Endodermal cell (in vitro differentiated cells): ENCODE measurements around the gene SEZ6L. TPM values are rescaled to one million over a fixed set of nuclear protein-coding genes. Genes with fewer than 3 reads are reported as not detected.

Experiments
- DNase-seq: peaks from one replicate; pipeline ENCODE4 v3.0.0-alpha.2; 2017
- H3K27ac ChIP-seq: 2 replicates; pipeline ENCODE4 v1.5.1; 2013; ENCODE audit warnings: mild to moderate bottlenecking, low read depth, low read length, moderate library complexity
- H3K27me3 ChIP-seq: 2 replicates; pipeline ENCODE4 v1.6.1; 2013; ENCODE audit warnings: mild to moderate bottlenecking, low read length, moderate library complexity; ENCODE audit not compliant: insufficient read depth, control insufficient read depth, poor library complexity, severe bottlenecking
- H3K36me3 ChIP-seq: 2 replicates; pipeline ENCODE4 v1.7.0; 2013; ENCODE audit warnings: mild to moderate bottlenecking, low read length, moderate library complexity; ENCODE audit not compliant: control insufficient read depth, insufficient read depth
- H3K4me1 ChIP-seq: one replicate; pipeline ENCODE4 v1.7.0; 2013; ENCODE audit warnings: low read length; ENCODE audit not compliant: control insufficient read depth, insufficient read depth
- H3K4me3 ChIP-seq: 2 replicates; pipeline ENCODE4 v1.5.1; 2013; ENCODE audit warnings: mild to moderate bottlenecking, low read length, moderate library complexity
- H3K9ac ChIP-seq: 2 replicates; pipeline ENCODE4 v1.6.1; 2013; ENCODE audit warnings: mild to moderate bottlenecking, low read length, moderate library complexity; ENCODE audit not compliant: poor library complexity, severe bottlenecking; ENCODE audit errors: extremely low read depth
- H3K9me3 ChIP-seq: 2 replicates; pipeline ENCODE4 v1.6.1; 2013; ENCODE audit warnings: mild to moderate bottlenecking, low read length, moderate library complexity; ENCODE audit not compliant: control insufficient read depth
- H3K27ac Mint-ChIP-seq: 2 replicates; pipeline ENCODE4 v1.8.0; 2020; ENCODE audit warnings: mixed read lengths
- H3K27me3 Mint-ChIP-seq: 2 replicates; pipeline ENCODE4 v1.8.0; 2021; ENCODE audit warnings: mild to moderate bottlenecking, mixed read lengths; ENCODE audit not compliant: insufficient read depth
- H3K36me3 Mint-ChIP-seq: 2 replicates; pipeline ENCODE4 v1.8.0; 2020; ENCODE audit warnings: low read depth, mixed read lengths
- H3K4me1 Mint-ChIP-seq: 2 replicates; pipeline ENCODE4 v1.8.0; 2020; ENCODE audit warnings: mixed read lengths
- H3K4me3 Mint-ChIP-seq: 2 replicates; pipeline ENCODE4 v1.8.0; 2020; ENCODE audit warnings: mild to moderate bottlenecking, moderate library complexity, mixed read lengths
- H3K9me3 Mint-ChIP-seq: 2 replicates; pipeline ENCODE4 v1.8.0; 2020; ENCODE audit warnings: mild to moderate bottlenecking, mixed read lengths
- WGBS, 2 experiments: methylation state at CpG; one replicate each; pipeline versions ENCODE4 v1.1.5 to v1.1.7; 2013; ENCODE audit warnings: missing lambda C conversion rate in 2 of 2, mixed read lengths in 1 of 2; ENCODE audit not compliant: insufficient coverage in 1 of 2, insufficient read length in 1 of 2; 5-methylcytosine and 5-hydroxymethylcytosine counted together
- total RNA-seq, 2 donors: library from RNA; stranded (reverse); fragmentation: NEBNext Ultra II Directional in 1 of 2; extraction: Animal tissue kit (Norgen Biotek cat#: 25700) in 1 of 2; gene quantifications; 2 replicates in 1 of 2; 3 replicates in 1 of 2; pipeline ENCODE4 v1.2.1, GENCODE V29; 2021
- TF ChIP-seq, protein P1 (sequence below): fragments of 200-600 bp; sonication (generic); conservative IDR thresholded peaks from 2 replicates; pipeline ENCODE4 v1.5.0; 2021; ENCODE audit warnings: antibody characterized with exemption, mild to moderate bottlenecking

The SEZ6L gene
- total RNA-seq, 2 donors from 2014 or later = 32.1 to 39.4 TPM

DNA sequence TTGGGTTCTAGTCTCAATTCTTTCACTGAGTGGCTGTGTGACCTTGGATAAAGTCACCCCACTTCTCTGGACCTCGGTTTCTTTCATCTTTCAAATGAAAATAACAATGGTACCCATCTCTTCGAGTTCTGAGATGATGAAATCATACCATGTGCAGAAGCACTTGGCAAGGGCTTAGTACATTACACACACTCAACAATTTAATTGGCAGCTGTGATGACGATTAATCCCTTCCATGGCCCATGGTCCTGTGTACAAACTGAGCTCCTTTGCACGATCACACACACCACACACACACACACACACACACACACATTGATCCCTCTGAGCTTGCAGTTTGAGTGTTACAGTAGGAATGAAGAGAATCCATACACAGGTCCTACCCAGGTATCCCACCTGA, 156.4 kb downstream of the SEZ6L start:
- WGBS, 2 experiments = 80 to 91% methylated on average over 2 to 4 of the region's 4 CpGs
- TF ChIP-seq, protein P1, sequence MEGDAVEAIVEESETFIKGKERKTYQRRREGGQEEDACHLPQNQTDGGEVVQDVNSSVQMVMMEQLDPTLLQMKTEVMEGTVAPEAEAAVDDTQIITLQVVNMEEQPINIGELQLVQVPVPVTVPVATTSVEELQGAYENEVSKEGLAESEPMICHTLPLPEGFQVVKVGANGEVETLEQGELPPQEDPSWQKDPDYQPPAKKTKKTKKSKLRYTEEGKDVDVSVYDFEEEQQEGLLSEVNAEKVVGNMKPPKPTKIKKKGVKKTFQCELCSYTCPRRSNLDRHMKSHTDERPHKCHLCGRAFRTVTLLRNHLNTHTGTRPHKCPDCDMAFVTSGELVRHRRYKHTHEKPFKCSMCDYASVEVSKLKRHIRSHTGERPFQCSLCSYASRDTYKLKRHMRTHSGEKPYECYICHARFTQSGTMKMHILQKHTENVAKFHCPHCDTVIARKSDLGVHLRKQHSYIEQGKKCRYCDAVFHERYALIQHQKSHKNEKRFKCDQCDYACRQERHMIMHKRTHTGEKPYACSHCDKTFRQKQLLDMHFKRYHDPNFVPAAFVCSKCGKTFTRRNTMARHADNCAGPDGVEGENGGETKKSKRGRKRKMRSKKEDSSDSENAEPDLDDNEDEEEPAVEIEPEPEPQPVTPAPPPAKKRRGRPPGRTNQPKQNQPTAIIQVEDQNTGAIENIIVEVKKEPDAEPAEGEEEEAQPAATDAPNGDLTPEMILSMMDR = no peak
- Histone ChIP-seq H3K27me3 (no peaks in the 10 kb centered on the region), H3K27ac (no peak overlapping the region), H3K4me3 (no peak overlapping the region), H3K9ac (no peak overlapping the region), H3K9me3 (no peaks in the 10 kb centered on the region), H3K36me3 (no peaks in the 10 kb centered on the region), H3K4me1 (no peaks in the 10 kb centered on the region)
- H3K36me3 Mint-ChIP-seq = peaks cover 2% of the 10 kb centered on the region
- no peaks in the 10 kb centered on the region for H3K27me3 Mint-ChIP-seq
- DNase-seq = no peak
- H3K4me3 Mint-ChIP-seq = no peak overlapping the region
- H3K27ac Mint-ChIP-seq = no peak overlapping the region
- H3K4me1 Mint-ChIP-seq = no peaks in the 10 kb centered on the region
- H3K9me3 Mint-ChIP-seq = no peaks in the 10 kb centered on the region

DNA sequence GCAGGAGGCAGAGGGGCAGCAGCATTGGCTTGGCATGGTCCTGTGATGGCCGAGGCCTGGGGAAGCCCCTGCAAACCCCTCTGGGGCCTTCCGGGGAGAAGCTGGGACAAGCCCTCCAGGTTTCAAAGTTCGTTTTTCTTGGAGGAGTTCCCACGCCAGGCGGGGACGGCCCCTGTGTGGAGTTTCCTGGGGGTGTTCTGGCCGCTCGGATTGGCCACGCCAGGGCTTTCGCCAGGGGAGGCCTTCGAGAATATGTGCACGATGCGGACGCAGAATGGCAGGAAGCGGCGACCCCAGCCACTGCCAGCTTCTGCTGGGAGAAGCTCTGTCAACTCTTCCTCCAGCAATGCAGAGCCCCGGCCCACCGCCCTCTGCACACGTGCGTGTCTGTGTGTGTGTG, 157.5 kb downstream of the SEZ6L start:
- Mint-ChIP-seq H3K27me3 (no peaks in the 10 kb centered on the region), H3K36me3 (peaks cover 2% of the 10 kb centered on the region), H3K4me1 (no peaks in the 10 kb centered on the region), H3K9me3 (no peaks in the 10 kb centered on the region), H3K27ac (no peak overlapping the region), H3K4me3 (no peak overlapping the region)
- TF ChIP-seq, protein P1 = no peak
- H3K27ac ChIP-seq = no peak overlapping the region
- H3K4me3 ChIP-seq = no peak overlapping the region
- WGBS, 2 experiments = 88 to 92% methylated on average over 7 to 16 of the region's 20 CpGs
- H3K27me3 ChIP-seq = no peaks in the 10 kb centered on the region
- H3K4me1 ChIP-seq = no peaks in the 10 kb centered on the region
- H3K36me3 ChIP-seq = no peaks in the 10 kb centered on the region
- no peak overlapping the region for H3K9ac ChIP-seq
- no peaks in the 10 kb centered on the region for H3K9me3 ChIP-seq
- no peak for DNase-seq

GRCh38 chr22:26327306-26327705, 158.0 kb downstream of the SEZ6L start:
- no peak overlapping the region for H3K27ac ChIP-seq
- no peaks in the 10 kb centered on the region for H3K4me1 Mint-ChIP-seq
- H3K36me3 Mint-ChIP-seq = peaks cover 2% of the 10 kb centered on the region
- H3K9ac ChIP-seq = no peak overlapping the region
- no peaks in the 10 kb centered on the region for H3K27me3 ChIP-seq
- H3K27ac Mint-ChIP-seq = no peak overlapping the region
- WGBS, 2 experiments = 81% methylated on average over 6 of the region's 6 CpGs; no CpG with 5 or more reads in 1 of the 2 experiments
- H3K9me3 Mint-ChIP-seq = no peaks in the 10 kb centered on the region
- H3K27me3 Mint-ChIP-seq = no peaks in the 10 kb centered on the region
- no peaks in the 10 kb centered on the region for H3K9me3 ChIP-seq
- no peaks in the 10 kb centered on the region for H3K4me1 ChIP-seq
- TF ChIP-seq, protein P1 = no peak
- no peak for DNase-seq
- no peak overlapping the region for H3K4me3 ChIP-seq
- no peaks in the 10 kb centered on the region for H3K36me3 ChIP-seq
- H3K4me3 Mint-ChIP-seq = no peak overlapping the region
